Measurements from ENCODE around the gene CD28. TPM values are rescaled to one million over a fixed set of nuclear protein-coding genes. Genes with fewer than 3 reads are reported as not detected.

Gene CD28
- total RNA-seq, 1 experiment from 2014 or later = 0.84 TPM

- peaks cover 7% of the 10 kb centered on the region for H3K9me3 Mint-ChIP-seq (ENCODE audit: unreplicated experiment)
- intact Hi-C loops (cut with micrococcal nuclease; ENCODE audit: unreplicated experiment) = no loop called here
Measured at GRCh38 chr2:203763938-203764664, 57.7 kb downstream of the CD28 start.

GRCh38 chr2:203772456-203773165 lies 66.2 kb downstream of the CD28 start:
- BruUV-seq (replicated peaks) = no TSS peak
- H3K36me3 Mint-ChIP-seq (ENCODE audit: insufficient read depth, unreplicated experiment) = peaks cover 11% of the 10 kb centered on the region
- no peaks in the 10 kb centered on the region for H3K36me3 ChIP-seq (ENCODE audit: control insufficient read depth, insufficient read depth, low read length)
- peaks cover under 1% of the 10 kb centered on the region; the same call in 1 of the 2 replicates for H3K9me3 ChIP-seq
- peaks cover 13% of the 10 kb centered on the region for H3K4me1 Mint-ChIP-seq (ENCODE audit: low read depth, unreplicated experiment)
- H3K9me3 Mint-ChIP-seq (ENCODE audit: unreplicated experiment) = peaks cover 11% of the 10 kb centered on the region
- DNase-seq = no peak
- H3K27ac Mint-ChIP-seq (ENCODE audit: unreplicated experiment) = no peak overlapping the region
- ChIA-PET POLR2A (no interaction called here), CTCF (no interaction called here)
- H3K4me1 ChIP-seq = no peaks in the 10 kb centered on the region
- intact Hi-C loops (cut with micrococcal nuclease; ENCODE audit: unreplicated experiment) = no loop called here
- H3K27me3 Mint-ChIP-seq (ENCODE audit: insufficient read depth, unreplicated experiment) = no peaks in the 10 kb centered on the region
- H3K27me3 ChIP-seq (replicated peaks; ENCODE audit: control insufficient read depth, insufficient read depth, low read length) = no peaks in the 10 kb centered on the region
- no peak for TF ChIP-seq CTCF (IDR thresholded peaks at IDR 0.05; ENCODE audit: insufficient read depth in 1 of 2, low read depth in 1 of 2, low read length in 1 of 2, severe bottlenecking in 1 of 2, unreplicated experiment in 1 of 2)
- no peak overlapping the region for H3K4me3 ChIP-seq (ENCODE audit: low read depth, low read length)
- no peak overlapping the region for H3K4me3 Mint-ChIP-seq (ENCODE audit: unreplicated experiment)

More at GRCh38 chr2:203763938-203764664, 57.7 kb downstream of the CD28 start:
- Mint-ChIP-seq H3K27ac (ENCODE audit: unreplicated experiment) (no peak overlapping the region), H3K4me1 (ENCODE audit: low read depth, unreplicated experiment) (peaks cover 12% of the 10 kb centered on the region), H3K27me3 (ENCODE audit: insufficient read depth, unreplicated experiment) (no peaks in the 10 kb centered on the region), H3K4me3 (ENCODE audit: unreplicated experiment) (no peak overlapping the region), H3K36me3 (ENCODE audit: insufficient read depth, unreplicated experiment) (peaks cover 4% of the 10 kb centered on the region)
- BruUV-seq (replicated peaks) = no TSS peak
- ChIA-PET POLR2A (no interaction called here), CTCF (no interaction called here)
- H3K36me3 ChIP-seq (ENCODE audit: control insufficient read depth, insufficient read depth, low read length) = no peaks in the 10 kb centered on the region
- peaks cover 10% of the 10 kb centered on the region; the same call in 1 of the 2 replicates for H3K4me1 ChIP-seq
- no peak for TF ChIP-seq CTCF (IDR thresholded peaks at IDR 0.05; ENCODE audit: insufficient read depth in 1 of 2, low read depth in 1 of 2, low read length in 1 of 2, severe bottlenecking in 1 of 2, unreplicated experiment in 1 of 2)
- peaks cover 7% of the 10 kb centered on the region for H3K9me3 ChIP-seq
- H3K27me3 ChIP-seq (replicated peaks; ENCODE audit: control insufficient read depth, insufficient read depth, low read length) = no peaks in the 10 kb centered on the region
- H3K4me3 ChIP-seq (ENCODE audit: low read depth, low read length) = no peak overlapping the region
- no peak for DNase-seq

- TF ChIP-seq CTCF (IDR thresholded peaks at IDR 0.05; ENCODE audit: insufficient read depth in 1 of 2, low read depth in 1 of 2, low read length in 1 of 2, severe bottlenecking in 1 of 2, unreplicated experiment in 1 of 2) = no peak
- H3K4me3 ChIP-seq (ENCODE audit: low read depth, low read length) = no peak overlapping the region
- intact Hi-C loops (cut with micrococcal nuclease; ENCODE audit: unreplicated experiment) = no loop called here
- ChIA-PET POLR2A (no interaction called here), CTCF (interaction anchor here (0.9 kb wide), 1 partner anchor 12 kb away, joined by 4 read pairs; no protein-coding TSS in a partner anchor)
- H3K9me3 ChIP-seq = no peaks in the 10 kb centered on the region
- BruUV-seq (replicated peaks) = no TSS peak
- no peaks in the 10 kb centered on the region for H3K4me1 ChIP-seq
- Mint-ChIP-seq H3K4me3 (ENCODE audit: unreplicated experiment) (no peak overlapping the region), H3K27me3 (ENCODE audit: insufficient read depth, unreplicated experiment) (no peaks in the 10 kb centered on the region), H3K36me3 (ENCODE audit: insufficient read depth, unreplicated experiment) (peaks cover 12% of the 10 kb centered on the region), H3K9me3 (ENCODE audit: unreplicated experiment) (peaks cover 15% of the 10 kb centered on the region), H3K4me1 (ENCODE audit: low read depth, unreplicated experiment) (peaks cover 13% of the 10 kb centered on the region), H3K27ac (ENCODE audit: unreplicated experiment) (no peak overlapping the region)
- DNase-seq = no peak
- H3K27me3 ChIP-seq (replicated peaks; ENCODE audit: control insufficient read depth, insufficient read depth, low read length) = no peaks in the 10 kb centered on the region
- no peaks in the 10 kb centered on the region for H3K36me3 ChIP-seq (ENCODE audit: control insufficient read depth, insufficient read depth, low read length)
Measured at GRCh38 chr2:203774760-203775159, 68.3 kb downstream of the CD28 start.
